Common myeloid progenitor, CD34-positive (primary cell): ENCODE data around the gene POU5F2. TPM values are rescaled to one million over a fixed set of nuclear protein-coding genes. Genes with fewer than 3 reads are reported as not detected.

ENCODE experiments used
- CTCF ChIA-PET: fragments of 350-600 bp; sonication (Branson Sonifier 250); formaldehyde crosslinking; loops from one replicate; lab custom pipeline; 2021; ENCODE audit warnings: antibody characterized with exemption; lab: Charles Lee
- POLR2A ChIA-PET: fragments of 350-600 bp; sonication (Branson Sonifier 250); formaldehyde crosslinking; loops from one replicate; lab custom pipeline; 2021; ENCODE audit warnings: antibody characterized with exemption; lab: Charles Lee
- DNase-seq, 3 donors: peaks; one replicate each; pipeline versions ENCODE4 v3.0.0 to v3.0.0-alpha.2; 2013
- H3K27ac ChIP-seq, 2 experiments: 1 replicate in 1 of 2; 2 replicates in 1 of 2; pipeline ENCODE4 v1.7.0; 2013; ENCODE audit warnings: inconsistent platforms in 2 of 2, low read length in 2 of 2, mild to moderate bottlenecking in 2 of 2, low read depth in 1 of 2, moderate library complexity in 1 of 2; ENCODE audit not compliant: severe bottlenecking in 2 of 2, insufficient read depth in 1 of 2, poor library complexity in 1 of 2
- H3K27me3 ChIP-seq, 5 experiments: replicated peaks in 2 of 5; 1 replicate in 3 of 5; 2 replicates in 2 of 5; pipeline versions ENCODE4 v1.6.1 to v1.7.0; 2013; ENCODE audit warnings: low read length in 4 of 5, mild to moderate bottlenecking in 2 of 5, moderate library complexity in 2 of 5, inconsistent platforms in 1 of 5; ENCODE audit not compliant: insufficient read depth in 5 of 5, control insufficient read depth in 4 of 5
- H3K36me3 ChIP-seq, 4 experiments: 1 replicate in 2 of 4; 2 replicates in 2 of 4; pipeline versions ENCODE4 v1.6.1 to v1.7.0; 2013; ENCODE audit warnings: low read length in 3 of 4, control low read depth in 1 of 4, mild to moderate bottlenecking in 1 of 4; ENCODE audit not compliant: control insufficient read depth in 4 of 4, insufficient read depth in 4 of 4
- H3K4me1 ChIP-seq, 4 experiments: 1 replicate in 3 of 4; 2 replicates in 1 of 4; pipeline versions ENCODE4 v1.6.1 to v1.7.1; 2013; ENCODE audit warnings: low read length in 3 of 4, mild to moderate bottlenecking in 3 of 4, control low read depth in 1 of 4, inconsistent platforms in 1 of 4, moderate library complexity in 1 of 4; ENCODE audit not compliant: control insufficient read depth in 4 of 4, insufficient read depth in 4 of 4; ENCODE audit errors: control extremely low read depth in 1 of 4
- H3K4me3 ChIP-seq, 7 experiments: 1 replicate in 4 of 7; 2 replicates in 3 of 7; pipeline versions ENCODE4 v1.5.1 to v1.7.0; 2013; ENCODE audit warnings: mild to moderate bottlenecking in 7 of 7, low read length in 6 of 7, moderate library complexity in 6 of 7, inconsistent platforms in 2 of 7, low read depth in 2 of 7, control low read depth in 1 of 7; ENCODE audit not compliant: insufficient read depth in 4 of 7, control insufficient read depth in 1 of 7; ENCODE audit errors: extremely low read depth in 1 of 7
- H3K9me3 ChIP-seq, 5 experiments: 1 replicate in 4 of 5; 2 replicates in 1 of 5; pipeline versions ENCODE4 v1.6.1 to v1.7.1; 2013; ENCODE audit warnings: low read length in 4 of 5, mild to moderate bottlenecking in 2 of 5, inconsistent platforms in 1 of 5, low read depth in 1 of 5, moderate library complexity in 1 of 5; ENCODE audit not compliant: control insufficient read depth in 4 of 5, insufficient read depth in 2 of 5; ENCODE audit errors: control extremely low read depth in 1 of 5
- WGBS: methylation state at CpG from one replicate; pipeline ENCODE4 v1.1.5; 2013; ENCODE audit not compliant: insufficient coverage; 5-methylcytosine and 5-hydroxymethylcytosine counted together
- polyA plus RNA-seq: library from polyadenylated mRNA; unstranded; fragments of 120-200 nt; gene quantifications from one replicate; pipeline ENCODE4 v1.2.1, GENCODE V29; 2013

Gene POU5F2, protein sequence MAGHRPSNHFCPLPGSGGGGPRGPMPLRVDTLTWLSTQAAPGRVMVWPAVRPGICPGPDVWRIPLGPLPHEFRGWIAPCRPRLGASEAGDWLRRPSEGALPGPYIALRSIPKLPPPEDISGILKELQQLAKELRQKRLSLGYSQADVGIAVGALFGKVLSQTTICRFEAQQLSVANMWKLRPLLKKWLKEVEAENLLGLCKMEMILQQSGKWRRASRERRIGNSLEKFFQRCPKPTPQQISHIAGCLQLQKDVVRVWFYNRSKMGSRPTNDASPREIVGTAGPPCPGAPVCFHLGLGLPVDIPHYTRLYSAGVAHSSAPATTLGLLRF
- polyA plus RNA-seq: 0.11 TPM

DNA sequence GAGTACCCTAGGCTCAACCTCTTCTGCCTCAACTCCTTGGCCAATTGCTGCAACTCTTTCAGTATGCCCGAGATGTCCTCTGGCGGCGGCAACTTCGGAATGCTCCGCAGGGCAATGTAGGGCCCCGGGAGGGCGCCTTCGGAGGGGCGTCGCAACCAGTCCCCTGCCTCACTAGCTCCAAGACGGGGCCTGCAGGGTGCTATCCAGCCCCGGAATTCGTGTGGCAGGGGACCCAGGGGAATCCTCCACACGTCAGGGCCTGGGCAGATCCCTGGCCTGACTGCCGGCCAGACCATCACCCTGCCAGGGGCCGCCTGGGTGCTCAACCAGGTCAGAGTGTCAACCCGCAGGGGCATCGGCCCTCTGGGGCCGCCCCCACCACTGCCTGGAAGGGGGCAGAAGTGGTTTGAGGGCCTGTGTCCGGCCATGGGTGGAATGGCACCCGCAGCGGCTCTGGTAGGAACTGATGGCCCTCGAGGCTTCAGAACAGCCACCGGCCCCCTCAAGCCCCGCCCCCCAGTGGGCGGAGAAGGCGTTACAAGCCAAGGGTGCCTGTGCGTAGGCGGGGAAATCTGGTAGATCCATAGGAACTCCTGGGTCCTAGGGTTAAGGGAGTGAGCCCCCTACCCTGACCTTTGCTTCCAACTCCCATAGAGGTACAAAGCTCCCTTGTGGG is at the start of gene POU5F2:
Gene POU5F2 (minus strand): TSS at position 465 of the 676 bp plus-strand sequence. CDS start 37 bp downstream, at position 428.
- Histone ChIP-seq H3K9me3 (peaks cover 0 to 4% (median 0%) of the 10 kb centered on the region in 5 experiments), H3K36me3 (peaks cover 0 to 5% (median 0%) of the 10 kb centered on the region in 4 experiments), H3K27me3 (no peaks in the 10 kb centered on the region), H3K27ac (no peak within 1 kb of the TSS), H3K4me1 (no peaks in the 10 kb centered on the region), H3K4me3 (no peak within 1 kb of the TSS)
- WGBS: 97% methylated on average over 26 of the region's 29 CpGs
- POLR2A ChIA-PET: no interaction called here
- no peak for DNase-seq
- CTCF ChIA-PET: no interaction called here

DNA sequence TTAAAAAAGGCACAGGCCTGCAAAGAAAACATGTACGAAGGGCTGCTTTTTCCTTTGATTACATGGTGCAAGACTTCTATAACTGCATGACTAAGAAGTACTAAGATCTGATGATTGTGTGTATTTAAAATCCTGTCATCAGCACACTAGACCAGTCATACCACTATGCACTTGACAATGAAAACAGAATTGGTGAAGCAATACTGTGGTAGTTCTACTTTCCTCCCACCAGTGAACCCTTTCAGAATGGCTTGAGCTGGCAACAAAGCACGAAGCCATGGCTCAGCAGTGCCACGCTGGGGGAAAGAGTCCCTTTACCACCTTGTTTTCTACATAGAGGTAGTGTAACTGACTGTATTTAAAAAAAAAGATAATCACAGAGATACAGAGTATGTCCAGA is 49.0 kb upstream of the POU5F2 start:
- DNase-seq: no peak
- POLR2A ChIA-PET: interaction anchor here (0.8 kb wide), 1 partner anchor 170 kb away, joined by 3 read pairs; no protein-coding TSS in a partner anchor
- Histone ChIP-seq H3K27me3 (no peaks in the 10 kb centered on the region), H3K36me3 (peaks cover 0 to 8% (median 3%) of the 10 kb centered on the region in 4 experiments), H3K4me1 (peaks cover 3 to 10% (median 7%) of the 10 kb centered on the region in 4 experiments), H3K4me3 (no peak overlapping the region), H3K27ac (no peak overlapping the region), H3K9me3 (no peaks in the 10 kb centered on the region)
- 100% methylated on average over 2 of the region's 3 CpGs for WGBS
- CTCF ChIA-PET: interaction anchor here (1.5 to 2.6 kb wide), 2 partner anchors 11 to 183 kb away, joined by 5 to 10 read pairs; no protein-coding TSS in a partner anchor

DNA sequence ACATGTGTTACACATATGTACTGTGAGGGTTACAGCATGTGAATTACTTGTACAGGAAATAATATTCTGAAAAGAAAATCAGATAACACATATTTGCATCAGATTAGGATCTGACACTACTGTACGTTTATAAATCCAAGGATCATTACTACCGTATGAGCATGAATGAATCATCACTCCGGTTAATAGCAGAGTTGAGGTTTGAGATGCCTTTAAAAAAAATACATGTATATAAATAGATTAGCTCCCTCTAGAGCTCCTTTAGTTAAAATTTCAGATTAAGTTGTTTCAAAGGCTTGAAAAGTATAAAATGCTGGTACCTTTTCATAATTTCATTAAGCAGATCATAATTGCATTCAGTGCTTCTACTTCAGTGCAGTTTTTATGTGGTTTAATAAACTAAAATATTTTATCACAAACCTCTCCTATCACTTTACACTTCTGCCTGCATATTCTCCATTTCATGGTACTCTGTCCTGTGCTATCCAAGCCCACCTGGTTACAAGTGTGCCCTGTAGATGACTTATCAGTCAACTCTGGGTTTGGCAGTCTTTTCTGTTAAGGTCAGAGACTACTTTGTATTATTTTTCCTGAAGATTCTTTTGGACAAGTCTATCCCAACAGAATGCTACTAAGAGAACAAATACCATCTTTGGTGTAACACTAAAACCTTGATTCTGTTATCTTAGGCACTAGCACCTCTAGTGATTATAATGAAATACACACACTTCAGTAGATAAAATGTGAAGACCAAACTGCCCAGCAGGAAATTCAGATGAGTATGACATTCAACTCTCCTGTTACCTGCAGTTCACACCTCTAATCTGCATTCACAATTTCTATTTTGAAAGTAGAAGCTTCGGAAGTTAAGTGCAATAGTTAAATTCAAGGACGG is 48.0 kb upstream of the POU5F2 start:
- no peaks in the 10 kb centered on the region for H3K9me3 ChIP-seq
- WGBS: no CpG with 5 or more reads among the region's 5 CpGs
- no peak for DNase-seq
- no peaks in the 10 kb centered on the region for H3K27me3 ChIP-seq
- peaks cover 0 to under 1% (median under 1%) of the 10 kb centered on the region in 4 experiments for H3K36me3 ChIP-seq
- H3K4me3 ChIP-seq: no peak overlapping the region
- H3K4me1 ChIP-seq: peaks cover 3 to 10% (median 7%) of the 10 kb centered on the region in 4 experiments
- ChIA-PET CTCF (interaction anchor here (0.6 to 1.5 kb wide), 5 partner anchors 16 to 949 kb away, joined by 3 to 5 read pairs (median 4); no protein-coding TSS in a partner anchor), POLR2A (no interaction called here)
- H3K27ac ChIP-seq: no peak overlapping the region

DNA sequence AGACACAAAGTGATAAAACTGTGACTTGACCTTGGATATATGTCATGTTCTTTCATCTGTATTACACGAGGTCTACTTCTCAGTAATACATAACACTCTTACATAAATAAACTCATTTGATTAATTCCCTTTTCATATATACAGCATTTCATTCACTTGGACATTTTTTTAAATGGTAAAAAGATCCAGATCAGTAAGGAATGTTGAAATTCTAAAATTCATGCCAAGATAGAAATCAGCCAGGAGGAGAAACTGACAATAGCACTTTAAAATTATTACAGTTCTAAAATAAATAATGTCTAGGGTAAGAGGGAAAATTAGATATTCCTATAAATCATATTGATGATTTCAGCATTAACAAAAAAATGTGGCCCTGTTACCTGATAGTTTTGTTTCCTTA is 46.2 kb upstream of the POU5F2 start:
- peaks cover 0 to 3% (median 0%) of the 10 kb centered on the region in 4 experiments for H3K36me3 ChIP-seq
- H3K27ac ChIP-seq: no peak overlapping the region
- no peaks in the 10 kb centered on the region for H3K9me3 ChIP-seq
- peaks cover 3 to 10% (median 7%) of the 10 kb centered on the region in 4 experiments for H3K4me1 ChIP-seq
- H3K4me3 ChIP-seq: no peak overlapping the region
- CTCF ChIA-PET: no interaction called here
- H3K27me3 ChIP-seq: no peaks in the 10 kb centered on the region
- DNase-seq: no peak
- POLR2A ChIA-PET: no interaction called here
- WGBS: no CpG with 5 or more reads among the region's 1 CpG

DNA sequence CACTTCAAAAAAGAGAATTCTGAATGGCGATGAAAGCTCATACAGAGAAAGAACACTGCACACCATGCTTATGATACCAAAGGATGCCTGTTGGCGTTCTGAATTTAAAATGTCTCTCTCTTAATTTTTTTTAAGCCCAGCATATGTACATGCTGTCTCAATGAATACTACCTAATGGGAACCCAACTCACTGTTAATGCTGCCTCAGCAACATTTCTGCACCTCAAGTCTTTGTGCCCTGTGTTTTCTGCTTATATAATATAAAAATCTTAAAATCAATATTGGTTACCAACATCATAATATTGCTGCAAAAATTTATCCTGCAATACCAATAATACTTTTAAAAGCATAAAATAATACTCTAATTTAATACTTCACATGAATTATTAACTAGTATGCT is 44.1 kb upstream of the POU5F2 start:
- no peak overlapping the region for H3K4me3 ChIP-seq
- DNase-seq: no peak
- POLR2A ChIA-PET: no interaction called here
- H3K36me3 ChIP-seq: peaks cover 0 to 6% (median 2%) of the 10 kb centered on the region in 4 experiments
- WGBS: 100% methylated on average over 2 of the region's 2 CpGs
- H3K9me3 ChIP-seq: no peaks in the 10 kb centered on the region
- no peaks in the 10 kb centered on the region for H3K27me3 ChIP-seq
- no peaks in the 10 kb centered on the region for H3K4me1 ChIP-seq
- CTCF ChIA-PET: no interaction called here
- no peak overlapping the region for H3K27ac ChIP-seq

DNA sequence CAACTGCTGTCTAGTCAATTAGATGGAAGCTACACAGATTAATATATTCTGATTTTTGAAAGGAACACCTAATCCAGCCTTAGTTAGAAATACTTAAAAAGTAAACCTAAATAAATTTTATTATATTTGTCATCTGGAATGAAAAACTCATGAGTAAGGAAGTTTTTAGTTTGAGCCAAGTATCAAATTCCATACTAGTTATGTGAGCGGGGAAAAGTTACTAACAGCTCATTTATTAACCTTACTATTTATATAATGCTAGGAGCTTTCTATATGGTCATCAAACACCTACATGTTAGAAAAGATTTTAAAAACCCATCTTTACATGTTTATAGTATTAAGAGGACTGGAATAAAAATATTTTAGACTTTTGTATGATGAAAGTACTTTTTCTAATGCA is 41.6 kb upstream of the POU5F2 start:
- no peak overlapping the region for H3K27ac ChIP-seq
- no peak for DNase-seq
- WGBS: no CpG with 5 or more reads among the region's 1 CpG
- no peaks in the 10 kb centered on the region for H3K27me3 ChIP-seq
- CTCF ChIA-PET: interaction anchor here (0.9 to 1.2 kb wide), 2 partner anchors 9 to 11 kb away, joined by 3 to 4 read pairs; no protein-coding TSS in a partner anchor
- H3K4me1 ChIP-seq: no peaks in the 10 kb centered on the region
- POLR2A ChIA-PET: no interaction called here
- H3K4me3 ChIP-seq: no peak overlapping the region
- no peaks in the 10 kb centered on the region for H3K9me3 ChIP-seq
- H3K36me3 ChIP-seq: peaks cover 0 to 6% (median 2%) of the 10 kb centered on the region in 4 experiments
